LNCaP clone FGC (cell line): ENCODE measurements around the gene MAMSTR.

Experiments used
- DNase-seq: peaks from one replicate; pipeline ENCODE4 v3.0.0-alpha.2; 2011; ENCODE audit warnings: low read depth
- H3K4me3 ChIP-seq: 2 replicates; pipeline ENCODE4 v1.5.1; 2011; ENCODE audit warnings: mild to moderate bottlenecking, low read depth, low read length, control low read depth
- CTCF ChIP-seq: IDR thresholded peaks from 2 replicates; pipeline ENCODE4 v1.5.1; 2012; ENCODE audit warnings: mild to moderate bottlenecking; ENCODE audit not compliant: control insufficient read depth, insufficient read depth; ENCODE audit errors: extremely low read depth

The MAMSTR gene

GRCh38 chr19:48711106-48711662 lies 8.3 kb downstream of the MAMSTR start:
- DNase-seq, result no peak
- no peak for TF ChIP-seq CTCF
- H3K4me3 ChIP-seq, result no peak overlapping the region

GRCh38 chr19:48708471-48708870 lies 11.1 kb downstream of the MAMSTR start:
- no peak overlapping the region for H3K4me3 ChIP-seq
- TF ChIP-seq CTCF, result no peak
- DNase-seq, result no peak

- H3K4me3 ChIP-seq, result no peak overlapping the region
- DNase-seq, result no peak
- no peak for TF ChIP-seq CTCF
Measured at GRCh38 chr19:48705431-48705830, 14.1 kb downstream of the MAMSTR start.

GRCh38 chr19:48703316-48703715 lies 16.2 kb downstream of the MAMSTR start:
- H3K4me3 ChIP-seq, result no peak overlapping the region
- no peak for TF ChIP-seq CTCF
- DNase-seq, result no peak

GRCh38 chr19:48702701-48703100 lies 16.8 kb downstream of the MAMSTR start:
- TF ChIP-seq CTCF, result no peak
- no peak for DNase-seq
- no peak overlapping the region for H3K4me3 ChIP-seq

- no peak for DNase-seq
- no peak overlapping the region for H3K4me3 ChIP-seq
- TF ChIP-seq CTCF, result no peak
Measured at GRCh38 chr19:48698046-48698445, 21.5 kb downstream of the MAMSTR start.

GRCh38 chr19:48696353-48697010 lies 23.0 kb downstream of the MAMSTR start:
- H3K4me3 ChIP-seq, result no peak overlapping the region
- TF ChIP-seq CTCF, result no peak
- no peak for DNase-seq
